Activated CD8-positive, alpha-beta T cell treated with anti-CD3 and anti-CD28 coated beads for 36 hours (primary cell): ENCODE results near the gene AUTS2. TPM values are rescaled to one million over a fixed set of nuclear protein-coding genes. Genes with fewer than 3 reads are reported as not detected.

Source experiments
- ATAC-seq: fragments of 200-7000 bp; cut with Tn5 transposase; one replicate; pipeline ENCODE4 v1.10.0; 2021; ENCODE audit warnings: mild to moderate bottlenecking, moderate library complexity
- CTCF ChIA-PET: fragments of 350-600 bp; sonication (Branson Sonifier 250); formaldehyde crosslinking; loops from one replicate; lab custom pipeline; 2021; ENCODE audit warnings: antibody characterized with exemption; lab: Charles Lee
- POLR2A ChIA-PET: fragments of 350-600 bp; sonication (Branson Sonifier 250); formaldehyde crosslinking; loops from one replicate; lab custom pipeline; 2021; ENCODE audit warnings: antibody characterized with exemption; lab: Charles Lee
- DNase-seq: peaks from one replicate; pipeline ENCODE4 v3.0.0-alpha.2; 2020
- H3K27ac Mint-ChIP-seq: one replicate; pipeline ENCODE4 v1.8.0; 2021; ENCODE audit warnings: mild to moderate bottlenecking, mixed read lengths
- H3K27me3 Mint-ChIP-seq: one replicate; pipeline ENCODE4 v1.8.0; 2021; ENCODE audit warnings: mixed read lengths
- H3K36me3 Mint-ChIP-seq: one replicate; pipeline ENCODE4 v1.8.0; 2021; ENCODE audit warnings: low read depth, mixed read lengths
- H3K4me1 Mint-ChIP-seq: one replicate; pipeline ENCODE4 v1.8.0; 2021; ENCODE audit warnings: low read depth, mixed read lengths
- H3K4me3 Mint-ChIP-seq: one replicate; pipeline ENCODE4 v1.8.0; 2021; ENCODE audit warnings: mild to moderate bottlenecking, moderate library complexity, mixed read lengths
- H3K9me3 Mint-ChIP-seq: one replicate; pipeline ENCODE4 v1.8.0; 2021; ENCODE audit warnings: mixed read lengths
- CTCF ChIP-seq: fragments of 200-600 bp; IDR thresholded peaks from one replicate; pipeline ENCODE4 v1.8.0; 2022; ENCODE audit warnings: antibody characterized with exemption, mild to moderate bottlenecking
- intact Hi-C: fragments of 100-400 bp; cut with micrococcal nuclease; formaldehyde crosslinking; loops from one replicate; pipeline ENCODE4 v1.10.0; 2022
- total RNA-seq, 2 experiments: library from RNA; stranded (reverse); gene quantifications; one replicate each; pipeline ENCODE4 v1.2.3, GENCODE V29; 2021

Gene AUTS2
- total RNA-seq, 2 experiments from 2014 or later, result 3.1 to 3.3 TPM

DNA sequence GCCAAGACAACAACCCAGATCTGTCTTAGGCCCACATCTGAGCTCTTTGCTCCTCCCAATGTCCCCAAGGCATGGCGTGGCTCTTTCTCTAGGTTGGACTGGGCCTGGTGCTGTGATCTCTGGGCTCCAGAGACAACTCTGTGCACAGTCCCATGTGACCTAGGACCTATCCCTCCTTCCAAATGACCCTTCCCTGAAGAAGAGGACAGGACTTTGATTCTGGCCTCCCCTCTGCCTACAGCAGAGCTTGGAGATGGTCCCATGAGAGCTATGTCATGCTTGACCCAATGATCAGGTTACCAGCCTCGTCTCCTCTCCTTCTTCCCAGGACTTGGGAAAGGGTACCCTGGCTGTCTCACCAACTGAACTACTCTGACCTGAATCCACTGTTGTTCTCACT, 1237.4 kb downstream of the AUTS2 start:
- Mint-ChIP-seq H3K4me3 (no peak overlapping the region), H3K27me3 (peaks cover 6% of the 10 kb centered on the region), H3K9me3 (no peaks in the 10 kb centered on the region), H3K36me3 (no peaks in the 10 kb centered on the region), H3K4me1 (no peaks in the 10 kb centered on the region), H3K27ac (no peak overlapping the region)
- ChIA-PET POLR2A (no interaction called here), CTCF (no interaction called here)
- intact Hi-C loops, result no loop called here
- ATAC-seq (no peak), DNase-seq (no peak)
- no peak for TF ChIP-seq CTCF

- DNase-seq (no peak), ATAC-seq (no peak)
- CTCF ChIA-PET, result no interaction called here
- POLR2A ChIA-PET, result no interaction called here
- H3K36me3 Mint-ChIP-seq, result no peaks in the 10 kb centered on the region
- no peak for TF ChIP-seq CTCF
- H3K27me3 Mint-ChIP-seq, result peaks cover 6% of the 10 kb centered on the region
- no peaks in the 10 kb centered on the region for H3K9me3 Mint-ChIP-seq
- intact Hi-C loops, result no loop called here
- no peak overlapping the region for H3K4me3 Mint-ChIP-seq
- no peak overlapping the region for H3K27ac Mint-ChIP-seq
- H3K4me1 Mint-ChIP-seq, result no peaks in the 10 kb centered on the region
Observed at GRCh38 chr7:70836279-70836678, 1238.0 kb downstream of the AUTS2 start.

DNA sequence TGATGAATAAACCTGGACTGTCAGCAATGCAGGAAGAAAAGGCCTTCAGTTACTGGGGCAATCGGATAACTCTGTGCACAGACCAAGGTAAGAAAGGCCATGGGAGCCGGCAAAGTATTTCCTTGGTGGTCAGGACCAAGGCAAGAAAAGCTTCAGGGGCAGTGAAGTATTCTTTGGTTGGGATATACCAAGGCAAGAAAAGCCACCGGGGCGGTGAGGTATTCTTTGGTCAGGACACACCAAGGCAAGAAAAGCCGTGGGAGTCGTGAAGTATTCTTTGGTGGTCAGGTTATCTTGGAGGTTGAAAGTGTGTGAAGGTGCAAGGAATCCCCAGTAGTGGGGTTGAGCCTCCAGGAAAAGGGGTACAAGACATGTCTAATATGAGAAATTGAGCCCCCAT, 1238.7 kb downstream of the AUTS2 start:
- Mint-ChIP-seq H3K4me1 (no peaks in the 10 kb centered on the region), H3K9me3 (peaks cover under 1% of the 10 kb centered on the region), H3K27me3 (peaks cover 6% of the 10 kb centered on the region), H3K36me3 (no peaks in the 10 kb centered on the region), H3K27ac (no peak overlapping the region), H3K4me3 (no peak overlapping the region)
- POLR2A ChIA-PET, result no interaction called here
- DNase-seq (no peak), ATAC-seq (no peak)
- intact Hi-C loops, result no loop called here
- CTCF ChIA-PET, result no interaction called here
- TF ChIP-seq CTCF, result no peak

- no peak for DNase-seq
- ChIA-PET POLR2A (no interaction called here), CTCF (interaction anchor here (1.2 kb wide), 1 partner anchor 9 kb away, joined by 3 read pairs; no protein-coding TSS in a partner anchor)
- ATAC-seq, result no peak
- H3K36me3 Mint-ChIP-seq, result no peaks in the 10 kb centered on the region
- no peak overlapping the region for H3K27ac Mint-ChIP-seq
- intact Hi-C loops, result no loop called here
- H3K4me1 Mint-ChIP-seq, result no peaks in the 10 kb centered on the region
- H3K4me3 Mint-ChIP-seq, result no peak overlapping the region
- H3K9me3 Mint-ChIP-seq, result peaks cover 5% of the 10 kb centered on the region
- TF ChIP-seq CTCF, result no peak
- H3K27me3 Mint-ChIP-seq, result peaks cover 6% of the 10 kb centered on the region
Observed at GRCh38 chr7:70837589-70837988, 1239.3 kb downstream of the AUTS2 start.

- Mint-ChIP-seq H3K9me3 (peaks cover 7% of the 10 kb centered on the region), H3K36me3 (no peaks in the 10 kb centered on the region), H3K27ac (no peak overlapping the region), H3K4me3 (no peak overlapping the region), H3K4me1 (no peaks in the 10 kb centered on the region), H3K27me3 (peaks cover 6% of the 10 kb centered on the region)
- TF ChIP-seq CTCF, result no peak
- DNase-seq (no peak), ATAC-seq (no peak)
- intact Hi-C loops, result no loop called here
- ChIA-PET POLR2A (no interaction called here), CTCF (interaction anchor here (1.2 kb wide), 1 partner anchor 10 kb away, joined by 3 read pairs; no protein-coding TSS in a partner anchor)
Observed at GRCh38 chr7:70838292-70838907, 1240.1 kb downstream of the AUTS2 start.
